Measurements from ENCODE around the gene PTPA.

- TF ChIP-seq CTCF (IDR thresholded peaks at IDR 0.05) (peak in 3 of 4 experiments; percentile 64 to 93 (median 72)), POLR2AphosphoS5 (IDR thresholded peaks at IDR 0.05) (peak; percentile 94), EP300 (IDR thresholded peaks at IDR 0.05) (no peak)
Measured at GRCh38 chr9:129143031-129143927, 32.1 kb downstream of the PTPA start.
